Liver (tissue), 3 donors: ENCODE results near the gene CECR2.

Source experiments
- ATF3 ChIP-seq: IDR thresholded peaks from 2 replicates; pipeline ENCODE4 v1.6.1; 2016; ENCODE audit warnings: antibody characterized with exemption
- CTCF ChIP-seq: fragments of 150-350 bp; IDR thresholded peaks from 2 replicates; pipeline ENCODE4 v1.5.1; 2017; ENCODE audit warnings: improper control_type of control experiment, low read depth, low read length; ENCODE audit not compliant: missing input control
- EGR1 ChIP-seq, 2 donors: IDR thresholded peaks; 2 replicates each; pipeline ENCODE4 v1.6.1; 2016 to 2018; ENCODE audit warnings: antibody characterized with exemption in 2 of 2, low read depth in 2 of 2
- GABPA ChIP-seq, 2 donors: IDR thresholded peaks in 1 of 2; conservative IDR thresholded peaks in 1 of 2; 2 replicates each; pipeline ENCODE4 v1.6.1; 2016; ENCODE audit warnings: antibody characterized with exemption in 2 of 2, mild to moderate bottlenecking in 1 of 2, moderate library complexity in 1 of 2
- JUND ChIP-seq, 2 donors: IDR thresholded peaks; 2 replicates each; pipeline ENCODE4 v1.6.1; 2016; ENCODE audit warnings: antibody characterized with exemption in 2 of 2
- REST ChIP-seq: IDR thresholded peaks from 2 replicates; pipeline ENCODE4 v1.6.1; 2016; ENCODE audit warnings: antibody characterized with exemption, mild to moderate bottlenecking
- RXRA ChIP-seq, 2 donors: IDR thresholded peaks; 2 replicates each; pipeline ENCODE4 v1.6.1; 2017 to 2018; ENCODE audit warnings: antibody characterized with exemption in 2 of 2, mild to moderate bottlenecking in 1 of 2
- TAF1 ChIP-seq: conservative IDR thresholded peaks from 2 replicates; pipeline ENCODE4 v1.6.1; 2016; ENCODE audit warnings: antibody characterized with exemption, mild to moderate bottlenecking
- YY1 ChIP-seq: IDR thresholded peaks from 2 replicates; pipeline ENCODE4 v1.6.1; 2016; ENCODE audit warnings: antibody characterized with exemption, mild to moderate bottlenecking
- donor health status: healthy.
- donor health status: healthy.

- TF ChIP-seq TAF1 (no peak), CTCF (no peak), RXRA (IDR thresholded peaks at IDR 0.05) (peak; percentile 40 to 69), REST (no peak), JUND (IDR thresholded peaks at IDR 0.05) (no peak), EGR1 (IDR thresholded peaks at IDR 0.05; ENCODE audit: low read depth in 2 of 2) (no peak), YY1 (no peak), GABPA (IDR thresholded peaks at IDR 0.05 in 1 of 2, conservative IDR thresholded peaks at IDR 0.05 in 1 of 2) (no peak), ATF3 (no peak)
Observed at GRCh38 chr22:17334983-17335382, 34.3 kb upstream of the CECR2 start.
